ENCODE results near the gene SLC39A2. TPM values are rescaled to one million over a fixed set of nuclear protein-coding genes. Genes with fewer than 3 reads are reported as not detected.
"Not testable (repeated sequence)": the region's sequence is repeated elsewhere in the genome, so short reads cannot be mapped to it uniquely, and the experiment has no call there.

SLC39A2 gene
- under 1 TPM; 0.25 to 0.37 TPM for total RNA-seq

DNA sequence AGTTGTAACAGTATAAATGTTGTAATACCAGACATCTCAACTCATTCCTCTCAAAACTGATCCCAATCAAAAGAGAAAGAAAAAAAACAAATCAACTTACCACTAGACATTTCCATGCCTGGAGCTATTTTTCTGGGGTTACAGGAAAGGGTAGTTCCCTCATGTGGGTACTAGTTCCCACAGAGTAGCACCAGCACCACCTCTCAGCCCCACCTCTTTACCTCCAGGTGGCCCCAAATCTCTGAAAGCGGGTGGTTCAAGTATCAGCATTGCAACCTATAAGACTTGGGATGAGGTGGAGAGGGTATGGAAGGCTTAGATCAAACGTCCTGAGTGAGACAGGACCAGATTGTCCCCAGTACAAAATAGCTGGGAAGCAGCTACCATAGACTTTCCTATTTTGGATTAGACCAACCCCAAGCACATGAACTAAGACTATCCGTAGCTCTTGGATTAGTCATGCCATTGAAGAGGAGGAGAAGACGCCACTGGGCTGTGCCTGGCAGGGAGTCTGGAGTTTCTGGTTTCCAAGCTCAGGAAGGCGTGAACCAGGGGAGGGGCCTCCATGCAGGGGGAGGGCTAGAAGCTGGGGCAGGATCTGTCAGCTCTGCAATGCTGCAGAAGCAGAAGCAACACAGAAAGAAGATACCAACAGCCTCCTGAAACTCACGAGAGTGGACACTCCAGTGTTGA, at the start of gene SLC39A2:
Gene SLC39A2 (plus strand): TSS at position 620 of the 693 bp plus-strand sequence. CDS start 154 bp downstream, outside the sequence.
- peaks cover 19% of the 10 kb centered on the region for H3K4me1 Mint-ChIP-seq
- H3K36me3 Mint-ChIP-seq (ENCODE audit: low read depth): peaks cover 30% of the 10 kb centered on the region
- POLR2A ChIA-PET: interaction anchor here (0.6 kb wide), 1 partner anchor 176 kb away, joined by 4 read pairs; no protein-coding TSS in a partner anchor
- no peak within 1 kb of the TSS for H3K4me3 Mint-ChIP-seq
- DNase-seq: no peak
- no peaks in the 10 kb centered on the region for H3K27me3 Mint-ChIP-seq
- no peaks in the 10 kb centered on the region for H3K9me3 Mint-ChIP-seq
- no peak within 1 kb of the TSS for H3K27ac Mint-ChIP-seq
- CTCF ChIA-PET: interaction anchor here (0.7 to 3.9 kb wide), 6 partner anchors 16 to 94 kb away, joined by 3 to 18 read pairs (median 8); no protein-coding TSS in a partner anchor

DNA sequence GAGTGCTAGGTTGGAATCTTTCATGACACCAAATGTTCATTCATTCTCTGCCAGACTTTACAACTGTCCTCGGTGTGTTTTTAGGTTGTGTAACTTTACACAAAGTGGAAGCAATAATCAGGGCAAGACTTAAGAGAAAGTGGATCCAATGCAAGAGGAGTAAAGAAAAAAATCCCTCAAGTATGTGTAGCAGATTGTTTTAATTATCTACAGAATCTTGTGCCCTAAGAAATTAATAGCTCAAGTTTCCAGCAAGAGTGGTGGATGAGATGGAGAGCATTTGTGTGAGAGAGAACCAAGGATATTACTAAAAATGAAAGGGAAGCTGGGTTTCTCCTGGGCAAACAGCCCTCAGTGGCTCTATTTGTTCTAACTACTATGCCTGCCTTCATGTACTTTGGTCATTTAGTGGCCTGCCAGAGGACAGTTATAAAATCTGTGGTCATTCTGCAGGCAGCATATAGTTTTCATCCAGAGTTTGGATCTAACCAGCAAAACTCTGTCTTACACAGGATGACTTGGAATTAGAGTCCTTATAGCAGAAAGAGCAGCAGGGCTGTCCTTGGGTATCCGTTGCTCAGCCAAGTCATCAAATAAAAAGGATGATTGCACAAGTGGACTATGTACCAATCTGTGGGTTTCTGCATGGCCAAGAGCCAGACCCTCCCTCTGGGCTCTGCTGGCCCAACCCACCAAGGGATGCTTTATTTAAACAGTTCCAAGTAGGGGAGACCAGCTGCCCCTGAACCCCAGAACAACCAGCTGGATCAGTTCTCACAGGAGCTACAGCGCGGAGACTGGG, 44.2 kb upstream of the SLC39A2 start, which contains the start of gene RNASE2:
Gene RNASE2 (plus strand): TSS at position 752 of the 802 bp plus-strand sequence. CDS start 285 bp downstream, outside the sequence.
- H3K36me3 Mint-ChIP-seq (ENCODE audit: low read depth); POLR2A ChIA-PET; H3K9me3 Mint-ChIP-seq; H3K4me3 Mint-ChIP-seq; DNase-seq; H3K27me3 Mint-ChIP-seq: not testable (repeated sequence)
- Mint-ChIP-seq H3K4me1 (peaks cover 29% of the 10 kb centered on the region), H3K27ac (peak within 1 kb of the TSS; percentile 62)
- CTCF ChIA-PET: interaction anchor here (2.4 kb wide), 1 partner anchor 16 kb away, joined by 8 read pairs; no protein-coding TSS in a partner anchor

DNA sequence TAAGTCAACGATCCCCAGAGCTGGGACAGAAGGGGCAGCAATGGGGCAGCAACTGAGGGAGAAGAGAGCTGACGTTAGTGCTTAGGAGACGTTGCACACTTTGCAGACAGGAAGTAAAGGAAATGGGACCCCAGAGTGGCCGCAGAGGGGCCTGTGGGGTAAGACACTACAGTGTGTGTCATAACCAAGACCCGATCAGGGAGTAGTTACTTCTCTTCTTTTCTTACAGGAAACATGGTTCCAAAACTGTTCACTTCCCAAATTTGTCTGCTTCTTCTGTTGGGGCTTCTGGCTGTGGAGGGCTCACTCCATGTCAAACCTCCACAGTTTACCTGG, 43.6 kb upstream of the SLC39A2 start:
- H3K4me3 Mint-ChIP-seq; H3K9me3 Mint-ChIP-seq; DNase-seq; H3K27me3 Mint-ChIP-seq; POLR2A ChIA-PET; H3K36me3 Mint-ChIP-seq (ENCODE audit: low read depth); H3K27ac Mint-ChIP-seq: not testable (repeated sequence)
- H3K4me1 Mint-ChIP-seq: peaks cover 34% of the 10 kb centered on the region
- CTCF ChIA-PET: interaction anchor here (2.4 kb wide), 1 partner anchor 16 kb away, joined by 8 read pairs; no protein-coding TSS in a partner anchor

GRCh38 chr14:20956376-20956976, 42.6 kb upstream of the SLC39A2 start:
- Mint-ChIP-seq H3K4me3 (no peak overlapping the region), H3K4me1 (peaks cover 42% of the 10 kb centered on the region), H3K36me3 (ENCODE audit: low read depth) (no peaks in the 10 kb centered on the region), H3K27me3 (peaks cover 4% of the 10 kb centered on the region), H3K9me3 (no peaks in the 10 kb centered on the region), H3K27ac (peak overlapping the region; percentile 62)
- CTCF ChIA-PET: no interaction called here
- DNase-seq: peak; percentile 9
- POLR2A ChIA-PET: no interaction called here

GRCh38 chr14:20958946-20959345, 40.1 kb upstream of the SLC39A2 start:
- H3K27me3 Mint-ChIP-seq; POLR2A ChIA-PET; H3K9me3 Mint-ChIP-seq; DNase-seq; H3K36me3 Mint-ChIP-seq (ENCODE audit: low read depth); H3K4me3 Mint-ChIP-seq; H3K27ac Mint-ChIP-seq: not testable (repeated sequence)
- CTCF ChIA-PET: interaction anchor here (1.2 to 3.6 kb wide), 2 partner anchors 11 to 12 kb away, joined by 4 to 28 read pairs; no protein-coding TSS in a partner anchor
- H3K4me1 Mint-ChIP-seq: peaks cover 45% of the 10 kb centered on the region

DNA sequence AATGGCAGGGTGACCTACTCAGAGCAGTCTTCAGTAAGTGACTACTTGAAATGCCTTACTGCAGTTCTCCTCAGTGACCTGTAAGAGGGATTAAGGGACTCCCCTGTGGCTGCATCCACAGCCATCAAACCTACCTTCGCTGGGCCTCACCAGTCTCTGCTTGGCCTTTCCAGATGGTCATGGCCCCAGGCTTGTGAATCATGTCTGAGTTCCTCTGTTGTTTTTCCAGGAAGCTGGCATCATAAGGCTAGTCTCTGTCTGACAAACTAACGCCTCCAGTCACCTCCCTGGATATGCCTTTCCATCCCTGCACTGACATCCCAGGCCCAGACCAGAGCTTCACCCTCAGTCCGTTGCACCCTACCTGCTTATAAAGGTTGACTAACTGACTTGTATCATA, 29.8 kb upstream of the SLC39A2 start:
- H3K27me3 Mint-ChIP-seq: peaks cover 40% of the 10 kb centered on the region
- peaks cover 12% of the 10 kb centered on the region for H3K4me1 Mint-ChIP-seq
- POLR2A ChIA-PET: no interaction called here
- no peaks in the 10 kb centered on the region for H3K9me3 Mint-ChIP-seq
- CTCF ChIA-PET: interaction anchor here (1.0 to 2.8 kb wide), 3 partner anchors 10 to 45 kb away, joined by 4 to 21 read pairs (median 4); no protein-coding TSS in a partner anchor
- no peak overlapping the region for H3K27ac Mint-ChIP-seq
- H3K36me3 Mint-ChIP-seq (ENCODE audit: low read depth): no peaks in the 10 kb centered on the region
- DNase-seq: no peak
- no peak overlapping the region for H3K4me3 Mint-ChIP-seq

DNA sequence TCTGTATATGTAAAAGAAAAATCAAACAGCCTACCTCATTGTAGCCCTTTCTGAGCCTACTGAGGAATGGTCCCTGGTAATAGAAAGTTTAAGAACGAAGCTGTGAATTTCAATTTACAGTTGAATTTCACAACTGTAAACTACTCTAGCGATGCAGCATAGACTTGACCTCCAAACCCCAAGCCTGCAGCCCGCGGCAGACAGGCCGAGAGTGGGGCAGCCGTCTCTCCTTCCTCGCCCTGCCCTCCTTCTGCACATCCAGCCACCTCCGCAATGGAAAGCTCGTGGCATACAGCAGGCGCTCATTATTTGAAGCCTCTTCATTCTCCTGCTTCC, 28.5 kb upstream of the SLC39A2 start:
- peak overlapping the region; percentile 81 for H3K4me3 Mint-ChIP-seq
- H3K27ac Mint-ChIP-seq: no peak overlapping the region
- H3K27me3 Mint-ChIP-seq: peaks cover 40% of the 10 kb centered on the region
- no peaks in the 10 kb centered on the region for H3K9me3 Mint-ChIP-seq
- peaks cover 12% of the 10 kb centered on the region for H3K4me1 Mint-ChIP-seq
- ChIA-PET CTCF (interaction anchor here (0.6 to 2.9 kb wide), 29 partner anchors 10 to 531 kb away, joined by 3 to 39 read pairs (median 4); partner anchors contain the start of genes RNASE2, RNASE4 and SLC39A2), POLR2A (no interaction called here)
- DNase-seq: no peak
- no peaks in the 10 kb centered on the region for H3K36me3 Mint-ChIP-seq (ENCODE audit: low read depth)

DNA sequence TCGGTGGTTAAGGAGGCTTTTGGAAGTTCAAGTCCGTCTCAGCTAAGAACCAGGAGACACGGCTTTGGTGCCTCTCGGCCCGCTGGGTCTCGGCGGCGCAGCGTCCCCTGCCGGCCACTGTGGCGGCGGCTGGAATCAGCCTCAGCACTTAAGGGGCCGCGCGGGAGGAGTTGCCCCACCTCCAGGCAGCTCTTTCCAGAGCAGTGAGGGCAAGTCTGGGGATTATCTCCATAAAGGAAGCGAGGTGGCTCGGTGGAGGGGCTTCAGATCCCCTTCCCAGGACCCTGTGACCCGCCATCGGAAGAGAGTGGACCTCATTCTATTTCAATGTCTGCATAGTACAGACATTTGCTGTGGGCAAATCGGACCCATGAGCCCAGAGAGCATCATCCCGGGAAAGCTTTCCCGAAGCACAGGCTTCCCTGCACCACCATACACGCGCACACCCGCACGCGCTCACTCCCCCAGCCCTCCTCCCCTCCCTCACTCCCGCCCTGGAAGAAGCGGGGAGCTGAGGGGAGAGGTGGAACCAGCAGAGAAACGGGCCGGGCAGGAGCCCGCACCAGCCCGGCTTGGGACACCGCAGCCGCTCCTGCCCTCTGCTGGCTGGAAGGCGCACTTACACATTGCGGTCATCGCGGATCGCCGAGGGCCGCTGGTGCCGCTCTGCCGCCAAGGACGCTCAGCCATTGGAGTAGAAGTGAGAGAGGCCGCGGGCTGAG, 27.9 kb upstream of the SLC39A2 start:
- peaks cover 40% of the 10 kb centered on the region for H3K27me3 Mint-ChIP-seq
- peaks cover 12% of the 10 kb centered on the region for H3K4me1 Mint-ChIP-seq
- H3K27ac Mint-ChIP-seq: peak overlapping the region; percentile 33
- peak; percentile 77 for DNase-seq
- no peaks in the 10 kb centered on the region for H3K36me3 Mint-ChIP-seq (ENCODE audit: low read depth)
- ChIA-PET POLR2A (no interaction called here), CTCF (interaction anchor here (0.6 to 2.9 kb wide), 32 partner anchors 10 to 530 kb away, joined by 3 to 39 read pairs (median 4); partner anchors contain the start of genes RNASE2, RNASE4 and SLC39A2)
- no peaks in the 10 kb centered on the region for H3K9me3 Mint-ChIP-seq
- H3K4me3 Mint-ChIP-seq: peak overlapping the region; percentile 81

DNA sequence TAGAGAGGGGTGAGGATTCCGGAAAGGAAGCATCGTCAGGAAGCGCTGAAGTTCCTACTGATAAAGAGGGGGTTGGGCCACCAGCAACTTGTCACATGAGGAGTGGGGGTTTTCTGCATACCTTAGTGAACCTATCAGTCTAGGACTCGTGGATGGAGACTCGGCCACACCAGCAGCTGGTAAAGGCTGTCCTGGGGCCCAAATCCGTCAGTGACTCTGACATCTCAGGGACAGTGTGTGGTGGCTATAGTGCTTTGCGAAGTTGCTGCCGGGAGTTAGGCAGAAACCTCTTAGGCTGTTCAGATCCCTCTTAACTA, 27.4 kb upstream of the SLC39A2 start:
- H3K4me3 Mint-ChIP-seq: peak overlapping the region; percentile 81
- peaks cover 40% of the 10 kb centered on the region for H3K27me3 Mint-ChIP-seq

GRCh38 chr14:20973501-20973900, 25.6 kb upstream of the SLC39A2 start:
- ChIA-PET POLR2A (no interaction called here), CTCF (interaction anchor here (1.2 to 1.7 kb wide), 2 partner anchors 10 to 24 kb away, joined by 3 to 5 read pairs; no protein-coding TSS in a partner anchor)
- H3K36me3 Mint-ChIP-seq (ENCODE audit: low read depth): no peaks in the 10 kb centered on the region
- DNase-seq: no peak
- no peak overlapping the region for H3K4me3 Mint-ChIP-seq
- peaks cover 28% of the 10 kb centered on the region for H3K27me3 Mint-ChIP-seq
- H3K4me1 Mint-ChIP-seq: peaks cover 12% of the 10 kb centered on the region
- H3K27ac Mint-ChIP-seq: no peak overlapping the region
- no peaks in the 10 kb centered on the region for H3K9me3 Mint-ChIP-seq

More for the DNA sequence above, 27.4 kb upstream of the SLC39A2 start:
- Mint-ChIP-seq H3K27ac (no peak overlapping the region), H3K36me3 (ENCODE audit: low read depth) (no peaks in the 10 kb centered on the region), H3K4me1 (peaks cover 12% of the 10 kb centered on the region), H3K9me3 (no peaks in the 10 kb centered on the region)
- CTCF ChIA-PET: interaction anchor here (0.9 to 2.9 kb wide), 20 partner anchors 10 to 290 kb away, joined by 3 to 39 read pairs (median 7); partner anchors contain the start of genes RNASE2 and SLC39A2
- POLR2A ChIA-PET: no interaction called here
- no peak for DNase-seq

- CTCF ChIA-PET: no interaction called here
- Mint-ChIP-seq H3K9me3 (no peaks in the 10 kb centered on the region), H3K27me3 (peaks cover 32% of the 10 kb centered on the region), H3K4me3 (no peak overlapping the region), H3K36me3 (ENCODE audit: low read depth) (no peaks in the 10 kb centered on the region), H3K27ac (no peak overlapping the region), H3K4me1 (peaks cover 4% of the 10 kb centered on the region)
- no peak for DNase-seq
- POLR2A ChIA-PET: no interaction called here
Observed at GRCh38 chr14:20976291-20976690, 22.8 kb upstream of the SLC39A2 start.

- H3K4me1 Mint-ChIP-seq: no peaks in the 10 kb centered on the region
Observed at GRCh38 chr14:20978687-20979086, 20.4 kb upstream of the SLC39A2 start.

More at GRCh38 chr14:20978687-20979086, 20.4 kb upstream of the SLC39A2 start:
- Mint-ChIP-seq H3K4me3 (no peak overlapping the region), H3K27me3 (peaks cover 15% of the 10 kb centered on the region), H3K27ac (no peak overlapping the region), H3K36me3 (ENCODE audit: low read depth) (no peaks in the 10 kb centered on the region), H3K9me3 (no peaks in the 10 kb centered on the region)
- ChIA-PET POLR2A (no interaction called here), CTCF (interaction anchor here (1.5 to 5.6 kb wide), 2 partner anchors 7 to 18 kb away, joined by 5 to 39 read pairs; no protein-coding TSS in a partner anchor)
- DNase-seq: no peak
